Measurements from ENCODE around the gene ATG16L2.

GRCh38 chr11:72779495-72780128 is 34.6 kb upstream of the ATG16L2 start:
- TF ChIP-seq CTCF (conservative IDR thresholded peaks at IDR 0.05 in 1 of 2, IDR thresholded peaks at IDR 0.05 in 1 of 2; ENCODE audit: extremely low read depth in 1 of 2, insufficient read depth in 1 of 2, low read depth in 1 of 2, low read length in 2 of 2) (no peak), EZH2 (IDR thresholded peaks at IDR 0.05; ENCODE audit: borderline replicate concordance, low read length) (no peak)
